ENCODE results near the gene GPC5. TPM values are rescaled to one million over a fixed set of nuclear protein-coding genes. Genes with fewer than 3 reads are reported as not detected.

Gene GPC5
- total RNA-seq, 1 experiment from 2014 or later: 0.21 TPM

GRCh38 chr13:92843549-92843948, 1445.1 kb downstream of the GPC5 start:
- no peaks in the 10 kb centered on the region for H3K27me3 ChIP-seq (replicated peaks; ENCODE audit: insufficient read depth, low read depth, low read length, poor library complexity)
- no TSS peak for BruUV-seq (replicated peaks)
- peak; percentile 26 for DNase-seq (ENCODE audit: low spot score)
- no peaks in the 10 kb centered on the region for H3K36me3 ChIP-seq (ENCODE audit: insufficient read depth, low read length, poor library complexity, severe bottlenecking)
- H3K27ac ChIP-seq (ENCODE audit: low read depth, low read length, poor library complexity, severe bottlenecking): no peak overlapping the region
- H3K9me3 ChIP-seq (ENCODE audit: low read depth, low read length, poor library complexity, severe bottlenecking): no peaks in the 10 kb centered on the region
- H3K4me3 ChIP-seq (ENCODE audit: low read depth, low read length, poor library complexity, severe bottlenecking): no peak overlapping the region
- intact Hi-C loops (cut with micrococcal nuclease; ENCODE audit: unreplicated experiment): no loop called here
- ChIA-PET POLR2A (ENCODE audit: low non-redundant PET) (no interaction called here), CTCF (no interaction called here)
- no peak for TF ChIP-seq CTCF (conservative IDR thresholded peaks at IDR 0.05; ENCODE audit: low read depth, low read length)
- no peak for TF ChIP-seq EZH2 (IDR thresholded peaks at IDR 0.05; ENCODE audit: borderline replicate concordance, low read depth, low read length, poor library complexity, severe bottlenecking)
- H3K4me1 ChIP-seq (ENCODE audit: insufficient read depth, low read length, poor library complexity, severe bottlenecking): no peaks in the 10 kb centered on the region

- Histone ChIP-seq H3K36me3 (ENCODE audit: insufficient read depth, low read length, poor library complexity, severe bottlenecking) (no peaks in the 10 kb centered on the region), H3K27me3 (replicated peaks; ENCODE audit: insufficient read depth, low read depth, low read length, poor library complexity) (no peaks in the 10 kb centered on the region), H3K9me3 (ENCODE audit: low read depth, low read length, poor library complexity, severe bottlenecking) (no peaks in the 10 kb centered on the region), H3K4me3 (ENCODE audit: low read depth, low read length, poor library complexity, severe bottlenecking) (no peak overlapping the region), H3K4me1 (ENCODE audit: insufficient read depth, low read length, poor library complexity, severe bottlenecking) (no peaks in the 10 kb centered on the region), H3K27ac (ENCODE audit: low read depth, low read length, poor library complexity, severe bottlenecking) (no peak overlapping the region)
- ChIA-PET CTCF (no interaction called here), POLR2A (ENCODE audit: low non-redundant PET) (no interaction called here)
- TF ChIP-seq EZH2 (IDR thresholded peaks at IDR 0.05; ENCODE audit: borderline replicate concordance, low read depth, low read length, poor library complexity, severe bottlenecking) (no peak), CTCF (conservative IDR thresholded peaks at IDR 0.05; ENCODE audit: low read depth, low read length) (no peak)
- intact Hi-C loops (cut with micrococcal nuclease; ENCODE audit: unreplicated experiment): no loop called here
- BruUV-seq (replicated peaks): no TSS peak
- DNase-seq (ENCODE audit: low spot score): no peak
These were observed 1451.0 kb downstream of the GPC5 start for GRCh38 chr13:92849381-92849780.

GRCh38 chr13:92864584-92865284, 1466.3 kb downstream of the GPC5 start:
- ChIA-PET CTCF (no interaction called here), POLR2A (ENCODE audit: low non-redundant PET) (no interaction called here)
- Histone ChIP-seq H3K36me3 (ENCODE audit: insufficient read depth, low read length, poor library complexity, severe bottlenecking) (no peaks in the 10 kb centered on the region), H3K27ac (ENCODE audit: low read depth, low read length, poor library complexity, severe bottlenecking) (no peak overlapping the region), H3K4me3 (ENCODE audit: low read depth, low read length, poor library complexity, severe bottlenecking) (no peak overlapping the region), H3K4me1 (ENCODE audit: insufficient read depth, low read length, poor library complexity, severe bottlenecking) (no peaks in the 10 kb centered on the region), H3K27me3 (replicated peaks; ENCODE audit: insufficient read depth, low read depth, low read length, poor library complexity) (no peaks in the 10 kb centered on the region), H3K9me3 (ENCODE audit: low read depth, low read length, poor library complexity, severe bottlenecking) (no peaks in the 10 kb centered on the region)
- TF ChIP-seq EZH2 (IDR thresholded peaks at IDR 0.05; ENCODE audit: borderline replicate concordance, low read depth, low read length, poor library complexity, severe bottlenecking): no peak
- TF ChIP-seq CTCF (conservative IDR thresholded peaks at IDR 0.05; ENCODE audit: low read depth, low read length): no peak
- intact Hi-C loops (cut with micrococcal nuclease; ENCODE audit: unreplicated experiment): no loop called here
- BruUV-seq (replicated peaks): no TSS peak
- no peak for DNase-seq (ENCODE audit: low spot score)

Data from A673 (cell line).